Islet precursor cell (in vitro differentiated cells): Measurements from ENCODE around the gene GRB2.
A peak's percentile ranks its signal among the peaks of the same experiment; 100 is the strongest.
"Not testable (repeated sequence)": the region's sequence is repeated elsewhere in the genome, so short reads cannot be mapped to it uniquely, and the experiment has no call there.

Experiments used
- DNase-seq: peaks from one replicate; pipeline ENCODE4 v3.0.0-alpha.2; 2018

The GRB2 gene

DNA sequence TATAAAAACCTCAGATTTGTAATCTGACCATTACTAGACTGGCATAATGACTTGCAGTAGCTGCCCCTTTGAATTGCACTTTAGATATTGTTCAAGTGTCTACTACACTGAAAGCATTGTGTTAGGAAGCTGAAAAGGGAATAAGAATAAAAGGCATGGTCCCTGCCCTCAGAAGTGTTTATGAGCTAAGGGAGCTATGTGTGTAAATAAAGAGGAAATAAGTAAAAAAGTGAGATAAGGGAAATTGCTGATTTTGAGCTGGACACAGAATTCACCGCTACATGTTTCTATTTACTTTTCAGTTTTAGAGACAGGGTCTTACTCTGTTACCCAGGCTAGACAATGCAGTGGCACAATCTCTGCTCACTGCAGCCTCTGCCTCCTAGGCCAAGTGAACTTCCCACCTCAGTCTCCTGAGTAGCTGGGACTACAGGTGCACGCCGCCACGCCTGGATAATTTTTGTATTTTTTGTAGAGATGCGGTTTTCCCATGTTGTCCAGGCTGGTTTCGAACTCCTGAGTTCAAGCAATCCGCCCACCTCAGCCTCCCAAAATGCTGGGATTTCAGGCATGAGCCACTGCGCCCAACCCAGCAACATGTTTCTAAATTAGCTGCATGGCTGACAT lies 57.0 kb downstream of the GRB2 start:
- no peak for DNase-seq

DNA sequence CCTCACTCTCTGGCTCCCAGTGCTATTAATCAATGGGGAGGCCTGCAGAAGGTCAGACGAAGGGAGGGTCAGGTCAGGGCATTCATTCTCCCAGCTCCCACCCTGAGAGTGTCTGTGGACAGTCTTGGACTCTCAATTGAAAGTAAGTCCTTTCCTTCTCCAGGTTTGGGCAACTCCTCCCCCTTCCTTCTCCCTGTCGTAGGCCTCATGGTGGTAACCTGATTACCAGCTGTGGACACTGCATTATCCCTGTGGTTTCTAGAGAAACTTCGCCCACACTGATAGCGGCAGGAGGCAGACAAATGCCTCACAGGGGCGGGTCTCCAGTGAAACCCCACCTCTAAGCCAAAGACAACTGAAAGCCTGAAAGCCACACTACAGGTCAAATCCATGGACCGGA lies 58.6 kb downstream of the GRB2 start:
- DNase-seq = peak; percentile 84

DNA sequence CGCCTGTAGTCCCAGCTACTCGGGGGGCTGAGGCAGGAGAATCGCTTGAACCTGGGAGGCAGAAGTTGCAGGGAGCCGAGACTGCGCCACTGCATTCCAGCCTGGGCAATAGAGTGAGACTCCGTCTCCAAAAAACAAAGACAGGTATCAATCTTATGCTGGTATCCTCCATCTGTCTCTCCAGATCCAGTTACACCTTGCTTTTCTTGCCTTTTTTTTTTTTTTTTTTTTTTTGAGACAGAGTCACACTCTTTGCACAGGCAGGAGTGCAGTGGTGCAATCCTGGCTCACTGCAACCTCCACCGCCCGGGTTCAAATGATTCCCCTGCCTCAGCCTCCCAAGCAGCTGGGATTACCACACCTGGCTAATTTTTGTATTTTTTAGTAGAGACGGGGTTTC lies 59.1 kb downstream of the GRB2 start:
- DNase-seq = not testable (repeated sequence)

DNA sequence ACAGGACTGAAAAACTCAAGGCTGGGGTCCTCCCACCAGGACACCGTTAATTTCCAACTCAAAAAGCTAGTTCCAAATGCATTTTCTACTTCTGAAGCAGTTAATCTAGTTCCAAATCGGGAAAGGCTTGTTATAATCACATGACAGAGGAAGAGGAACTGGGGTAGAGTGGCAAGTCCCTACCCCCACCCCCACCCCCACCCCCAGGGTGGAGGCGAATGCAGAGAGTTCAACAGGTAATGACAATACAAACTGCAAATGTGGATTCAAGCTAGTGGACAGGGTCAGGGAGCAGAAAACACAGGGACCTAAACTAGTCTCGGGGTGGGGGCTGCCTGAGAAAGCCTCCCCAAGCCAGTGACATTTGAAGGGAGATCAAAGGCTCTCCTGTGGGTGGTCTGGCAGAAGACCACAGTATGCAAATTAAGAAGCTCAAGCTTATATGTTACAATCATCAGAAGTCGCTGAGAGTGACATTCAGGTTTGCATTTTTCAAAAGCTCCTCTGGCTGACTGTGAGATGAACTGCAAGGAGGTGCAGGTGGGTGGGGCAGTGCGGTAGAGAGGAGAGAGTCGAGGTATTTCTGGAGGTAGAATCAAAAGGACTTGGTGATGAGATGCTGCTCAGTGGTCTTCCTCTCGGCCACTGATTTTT lies 59.8 kb downstream of the GRB2 start:
- no peak for DNase-seq

- no peak for DNase-seq
Observed at GRCh38 chr17:75344666-75345065, 60.8 kb downstream of the GRB2 start.

DNA sequence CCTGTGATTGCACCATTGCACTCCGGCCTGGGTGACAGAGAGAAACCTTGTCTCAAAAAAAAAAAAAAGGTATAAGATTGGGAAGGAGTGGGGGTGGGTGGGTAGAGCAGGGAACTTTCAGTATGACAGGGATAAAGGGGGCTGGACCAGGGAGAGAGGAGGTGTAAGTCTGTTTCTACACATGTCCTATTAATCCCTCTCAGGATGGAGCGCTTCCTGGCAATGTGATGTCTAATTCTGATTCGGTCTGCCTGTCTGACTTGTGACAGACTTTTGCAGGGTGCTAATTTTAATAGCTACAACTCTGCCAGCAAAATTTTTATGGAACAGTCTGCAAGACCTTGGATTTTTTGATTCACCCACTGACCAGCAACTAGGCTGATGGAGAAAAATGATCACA lies 62.5 kb downstream of the GRB2 start:
- DNase-seq = no peak

DNA sequence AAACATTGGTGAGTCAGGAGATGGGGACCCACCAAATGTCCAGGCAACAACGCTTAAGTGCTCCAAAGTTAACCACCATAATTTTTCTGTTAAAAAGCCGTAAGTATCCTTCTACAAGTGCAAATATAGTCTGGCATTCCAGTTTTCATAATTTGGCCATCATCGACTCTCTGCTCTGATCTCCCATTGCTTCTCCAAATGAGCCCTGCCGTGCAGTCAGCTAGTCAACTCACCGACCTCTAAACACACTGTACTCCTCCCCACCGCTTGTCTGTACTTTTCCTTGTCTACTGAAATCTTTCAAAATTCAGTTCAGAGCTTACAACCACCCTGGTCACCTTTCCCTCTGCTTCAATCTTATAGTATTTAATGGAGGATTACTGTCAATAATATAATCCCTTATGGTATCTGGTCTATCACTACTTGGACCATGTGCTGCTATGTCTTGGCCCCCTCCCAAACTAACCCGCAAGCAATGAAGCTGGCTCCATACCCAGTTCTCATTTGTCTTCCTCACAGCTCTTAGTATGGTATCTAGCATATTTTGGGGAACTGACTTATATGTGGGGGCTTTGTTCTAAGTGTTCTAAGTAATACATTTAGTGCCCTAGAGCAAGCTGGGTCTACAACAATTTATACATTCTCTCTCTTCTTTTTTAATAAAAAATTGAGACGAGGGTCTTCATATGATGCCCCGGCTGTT lies 63.5 kb downstream of the GRB2 start:
- no peak for DNase-seq

DNA sequence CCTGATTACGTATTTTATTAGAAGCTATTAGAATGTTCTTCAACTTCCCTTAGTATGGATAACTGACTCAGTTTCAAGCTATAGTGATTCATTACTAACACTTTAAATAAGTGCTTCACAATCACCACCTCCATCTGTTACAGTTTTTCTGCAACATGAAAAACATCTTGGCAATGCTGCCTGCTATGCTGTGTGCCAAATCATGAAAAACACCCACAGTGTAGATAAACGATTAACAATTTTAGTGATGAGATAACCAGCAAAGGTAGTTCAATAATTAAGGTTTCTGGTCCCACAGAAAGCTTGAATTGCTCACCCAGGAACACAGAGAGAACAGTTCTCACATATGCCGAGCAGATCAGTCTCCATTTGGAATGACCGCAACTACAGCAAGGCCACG lies 64.8 kb downstream of the GRB2 start:
- DNase-seq = no peak

DNA sequence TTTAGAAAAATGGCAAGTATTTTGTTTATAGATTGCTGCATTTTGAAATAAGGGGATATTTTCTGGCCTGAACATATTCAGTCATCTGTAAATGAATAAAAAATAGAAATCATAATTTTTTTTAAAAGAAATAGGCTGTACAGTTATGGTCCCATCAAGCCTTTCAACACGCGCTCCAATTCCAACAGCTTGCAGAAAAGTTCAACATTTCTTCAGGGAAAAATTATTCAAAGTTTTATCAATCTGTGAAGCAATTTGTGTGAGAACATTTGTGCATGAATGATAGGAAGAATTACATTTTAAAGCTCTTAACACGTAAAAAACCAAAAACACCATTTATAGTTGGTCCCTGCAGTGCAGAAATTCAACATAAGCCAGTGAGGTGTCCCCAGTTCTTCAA lies 65.5 kb downstream of the GRB2 start:
- no peak for DNase-seq

DNA sequence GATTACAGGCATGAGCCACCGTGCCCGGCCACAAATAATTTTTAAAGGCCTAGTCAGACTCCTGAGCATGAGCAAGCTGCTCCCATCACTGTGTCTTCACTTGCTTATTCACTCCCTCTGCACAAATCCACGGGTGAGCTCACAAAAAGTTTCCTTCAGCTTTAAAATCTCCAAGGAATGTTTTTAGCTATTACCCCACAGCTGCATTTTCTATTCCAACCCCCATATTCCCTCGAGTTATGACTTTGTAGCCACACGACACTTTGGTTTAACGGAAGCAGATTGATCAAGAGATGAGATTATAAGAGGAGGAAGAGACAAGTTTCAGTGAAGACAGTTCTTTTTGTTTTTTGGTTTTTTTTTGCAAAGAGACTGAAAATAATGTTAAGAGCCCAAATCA lies 67.1 kb downstream of the GRB2 start:
- DNase-seq = no peak

GRCh38 chr17:75335315-75335714 lies 70.2 kb downstream of the GRB2 start:
- DNase-seq = no peak

- no peak for DNase-seq
Observed at GRCh38 chr17:75334723-75335122, 70.8 kb downstream of the GRB2 start.

DNA sequence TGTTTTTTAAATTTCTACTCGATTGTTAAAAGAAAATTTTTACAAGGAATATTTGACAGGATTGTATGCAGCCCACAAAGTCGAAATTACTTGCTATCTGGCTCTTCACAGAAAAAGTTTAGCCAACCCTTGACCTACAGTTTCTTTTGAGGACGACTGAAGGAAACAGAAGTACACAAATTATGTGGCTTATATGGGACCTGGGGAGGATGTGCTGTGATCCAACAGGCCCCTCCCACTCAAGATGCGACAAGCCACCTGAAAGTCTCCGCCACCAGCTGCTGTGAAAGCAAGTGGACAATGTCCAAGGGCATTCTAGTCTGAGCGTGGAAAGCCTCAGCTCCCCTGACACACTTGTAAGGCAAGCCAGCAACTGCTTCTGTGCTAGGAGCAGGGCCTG lies 73.8 kb downstream of the GRB2 start:
- DNase-seq = no peak

DNA sequence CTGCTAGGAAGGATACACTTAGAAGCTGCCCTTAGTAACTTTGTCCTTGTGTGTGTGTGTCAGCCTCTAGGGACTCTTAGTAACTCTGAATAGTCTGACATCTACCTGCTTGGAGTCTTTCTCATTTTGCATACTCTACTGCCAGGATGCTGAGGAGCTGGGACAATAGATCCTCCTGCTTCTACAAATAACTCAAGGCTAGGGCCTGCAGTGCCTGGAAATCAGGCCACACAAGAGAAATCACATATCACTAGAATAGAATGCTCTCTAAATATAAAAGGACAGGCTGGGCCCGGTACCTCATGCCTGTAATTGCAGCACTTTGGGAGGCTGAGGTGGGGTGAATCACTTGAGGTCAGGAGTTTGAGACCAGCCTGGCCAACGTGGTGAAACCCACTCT lies 77.7 kb downstream of the GRB2 start:
- DNase-seq = no peak

DNA sequence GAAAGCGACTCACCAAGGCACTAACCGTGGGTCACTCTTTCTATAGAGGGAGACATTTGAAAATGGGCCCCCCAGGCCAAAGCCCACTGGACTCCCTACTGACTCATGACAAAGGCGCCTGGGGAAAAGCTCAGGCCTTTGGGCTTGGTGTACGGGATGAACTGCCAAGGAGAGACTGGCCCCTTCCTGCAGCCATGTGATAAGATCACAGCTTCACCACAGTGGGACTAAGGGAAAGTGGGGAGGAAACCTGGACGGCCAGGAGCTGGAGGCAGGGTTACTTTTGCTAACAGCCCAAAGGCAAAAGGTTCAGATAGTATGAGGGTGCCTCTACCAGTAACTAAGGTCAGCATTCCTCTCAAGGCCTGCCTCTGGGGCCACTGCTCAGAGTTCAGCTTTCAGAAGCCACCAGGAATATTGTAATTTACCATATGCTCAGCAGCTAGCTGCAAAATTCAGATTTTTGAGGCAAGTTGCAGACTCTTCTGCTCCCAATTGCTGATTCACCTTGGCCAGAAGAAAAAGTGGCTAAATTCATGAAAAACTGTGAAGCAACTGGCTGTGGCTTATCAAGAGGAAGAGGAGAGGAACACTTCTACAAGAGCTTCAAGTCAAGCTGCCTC lies 79.1 kb downstream of the GRB2 start:
- DNase-seq = peak; percentile 96

DNA sequence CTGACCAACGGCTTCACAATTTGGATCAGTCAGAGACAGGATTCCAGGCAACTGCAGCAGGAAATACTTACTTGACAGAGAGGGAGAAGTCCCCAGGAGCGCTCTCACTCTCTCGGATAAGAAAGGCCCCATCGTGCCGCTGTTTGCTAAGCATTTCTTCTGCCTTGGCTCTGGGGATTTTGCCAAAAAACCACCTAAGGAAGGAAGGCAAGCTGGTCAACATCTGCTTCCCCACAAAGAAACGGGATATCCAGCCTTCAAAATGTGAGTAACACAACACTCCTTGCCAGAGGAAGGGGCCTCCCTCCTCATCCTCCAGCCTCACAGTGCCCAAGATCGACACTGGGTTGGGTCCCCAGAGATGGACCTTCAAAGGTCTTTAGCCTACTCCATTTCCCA lies 79.7 kb downstream of the GRB2 start:
- DNase-seq = no peak

DNA sequence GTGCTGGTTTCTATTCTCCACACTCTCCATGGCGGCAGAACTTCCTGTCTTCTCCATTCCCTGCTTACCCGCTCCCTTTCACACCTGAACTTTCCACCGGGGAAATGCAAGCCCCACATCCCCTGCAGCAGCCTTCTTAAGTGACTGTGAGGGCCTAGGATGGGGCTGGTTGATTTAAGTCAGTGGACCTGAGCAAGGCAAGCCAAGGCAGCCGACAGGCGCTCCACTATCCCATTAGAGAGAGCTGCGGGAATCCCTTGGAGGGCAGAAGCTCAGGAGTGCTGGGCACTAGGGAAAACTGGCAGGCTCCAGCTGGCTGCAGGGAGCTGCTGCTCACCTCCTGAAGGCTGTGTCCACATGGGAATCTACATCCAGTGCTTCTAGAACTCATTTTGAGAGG lies 80.1 kb downstream of the GRB2 start:
- DNase-seq = no peak

- DNase-seq = no peak
Observed at GRCh38 chr17:75321506-75321905, 84.0 kb downstream of the GRB2 start.

DNA sequence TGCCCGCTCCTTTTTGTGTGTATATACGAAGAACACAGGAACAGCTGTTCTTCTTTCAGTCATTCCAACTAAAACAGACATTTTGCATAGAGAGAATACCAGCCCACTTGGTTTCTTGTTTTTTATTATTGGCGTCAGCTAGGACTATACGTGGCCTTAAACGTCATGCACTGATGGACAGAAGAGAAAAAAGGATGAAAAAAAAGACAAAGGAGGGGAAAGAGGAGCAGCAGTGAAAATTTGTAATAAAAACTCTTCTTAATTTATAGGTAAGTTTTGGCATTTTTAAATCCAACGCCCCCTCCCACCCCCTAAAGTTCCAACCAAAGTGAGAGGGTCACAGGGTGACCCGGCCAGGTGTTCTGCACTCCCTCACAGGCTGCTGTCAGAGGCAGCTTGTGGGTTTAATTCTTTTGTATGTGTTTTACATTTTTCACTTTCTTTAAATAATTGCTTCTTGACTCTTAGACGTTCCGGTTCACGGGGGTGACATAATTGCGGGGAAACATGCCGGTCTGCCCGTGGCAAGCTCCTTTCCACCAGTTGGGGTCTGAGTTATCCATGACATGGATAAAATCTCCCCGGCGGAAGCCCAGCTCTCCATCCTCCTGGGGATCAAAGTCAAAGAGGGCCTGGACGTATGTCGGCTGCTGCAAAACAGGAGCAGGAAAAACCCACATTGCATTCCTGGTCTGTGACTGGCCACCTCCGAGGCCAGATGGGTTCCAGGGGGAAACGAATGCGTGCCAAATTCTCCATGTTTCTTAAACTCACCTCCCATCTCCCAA lies 85.4 kb downstream of the GRB2 start:
- DNase-seq = no peak

GRCh38 chr17:75318615-75319222 lies 86.8 kb downstream of the GRB2 start:
- DNase-seq = no peak

GRCh38 chr17:75318211-75318610 lies 87.3 kb downstream of the GRB2 start:
- DNase-seq = no peak

GRCh38 chr17:75317671-75318070 lies 87.8 kb downstream of the GRB2 start:
- DNase-seq = no peak

GRCh38 chr17:75316253-75316652 lies 89.2 kb downstream of the GRB2 start:
- no peak for DNase-seq
